22Rv1 (cell line): ENCODE results near the gene BCL10.

ENCODE experiments used
- CTCF ChIP-seq: fragments of 450-650 bp; IDR thresholded peaks from 2 replicates; pipeline ENCODE4 v1.5.1; 2017; ENCODE audit warnings: mild to moderate bottlenecking
- ZFX ChIP-seq: fragments of 450-650 bp; IDR thresholded peaks from 2 replicates; pipeline ENCODE4 v1.6.1; 2017; ENCODE audit warnings: antibody characterized with exemption, borderline replicate concordance

GRCh38 chr1:85321237-85321964, 45.0 kb upstream of the BCL10 start:
- TF ChIP-seq CTCF (no peak), ZFX (no peak)
